ENCODE data around the gene ZNF669.

ZNF669 gene

DNA sequence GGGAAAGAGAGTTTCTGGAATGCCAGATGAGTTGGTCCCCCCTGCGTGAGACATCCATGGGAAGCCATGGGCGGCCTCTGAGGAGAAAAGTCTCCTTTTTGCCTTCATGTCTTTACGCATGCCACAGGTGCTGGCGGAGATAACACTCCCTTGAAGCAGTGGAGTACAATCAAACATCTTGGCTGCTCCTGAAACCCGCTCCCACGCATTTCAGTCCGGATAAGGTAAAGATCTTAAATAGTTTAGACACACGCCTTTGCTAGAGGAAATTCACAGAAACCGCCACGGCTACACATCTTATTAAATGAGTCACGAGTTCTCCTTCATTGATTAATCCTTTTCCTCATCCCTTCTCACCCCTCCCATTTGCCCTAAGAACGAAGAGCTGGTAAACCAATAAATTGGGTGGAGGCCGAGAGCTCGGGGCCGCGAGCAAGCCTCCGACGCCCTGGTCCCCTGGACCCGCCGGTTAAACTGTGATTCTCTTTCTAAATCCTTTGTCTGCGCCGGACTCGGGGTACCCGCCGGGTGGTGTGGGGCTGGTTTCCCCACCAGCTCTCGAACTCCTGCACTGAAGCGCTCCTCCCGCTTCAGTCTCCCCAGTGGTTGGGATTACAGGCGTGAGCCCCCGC, 6.6 kb upstream of the ZNF669 start:
- DNase-seq = peak; percentile 28

DNA sequence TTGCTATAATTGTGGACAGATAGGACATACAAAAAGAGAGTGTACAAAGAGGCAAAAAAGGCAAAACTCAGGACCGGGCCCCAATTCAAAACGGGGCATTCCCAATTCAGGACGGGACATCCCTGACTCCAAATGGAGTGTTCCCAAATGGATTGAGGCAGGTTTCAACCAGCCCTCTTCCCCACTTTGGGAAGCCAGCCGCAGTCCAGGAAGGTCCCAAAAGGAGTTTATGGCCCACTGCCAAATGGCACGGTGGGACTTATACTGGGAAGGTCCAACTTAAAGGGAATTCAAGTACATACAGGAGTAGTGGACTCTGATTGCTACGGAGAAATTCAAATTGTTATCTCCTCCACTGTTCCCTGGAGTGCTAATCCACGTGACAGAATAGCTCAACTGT, 3.5 kb upstream of the ZNF669 start:
- DNase-seq = no peak

DNA sequence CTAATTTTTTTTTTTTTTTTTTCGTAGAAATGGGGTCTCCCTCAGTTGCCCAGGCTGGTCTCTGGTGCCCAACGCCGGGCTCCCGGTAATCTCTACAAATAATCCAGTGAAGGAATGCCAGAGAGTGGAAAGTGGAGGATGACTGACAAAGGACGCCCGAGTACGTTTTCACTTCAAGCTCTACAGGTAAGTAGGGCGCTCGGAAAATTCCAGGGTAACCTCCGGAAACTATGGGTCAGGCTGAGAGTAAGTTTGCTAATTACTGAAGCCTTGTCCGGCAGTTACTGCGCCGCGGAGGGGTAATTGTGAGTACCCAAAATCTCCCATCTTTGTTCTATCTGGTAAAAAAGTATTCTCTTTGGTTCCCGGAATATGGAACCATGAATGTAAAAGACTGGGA, 1.8 kb upstream of the ZNF669 start:
- DNase-seq = no peak

DNA sequence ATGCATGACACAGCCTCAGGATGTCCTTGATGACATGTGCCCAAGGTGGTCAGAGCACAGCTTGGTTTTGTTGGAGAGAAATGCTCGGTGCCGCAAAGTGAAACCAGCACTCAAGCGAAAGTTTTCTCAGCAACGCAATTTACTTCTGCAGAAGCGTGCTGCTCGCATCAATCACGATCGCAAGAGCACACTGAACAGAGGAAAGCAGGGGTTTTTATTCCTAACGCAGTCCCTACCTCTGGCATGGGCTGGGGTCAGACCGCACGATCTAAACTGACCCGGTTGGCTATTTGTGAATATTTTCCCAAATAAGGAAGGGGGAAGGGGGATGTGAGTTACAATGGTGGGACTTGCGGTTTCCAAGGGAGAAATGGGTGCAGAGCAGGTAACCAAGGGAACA, 809 bp upstream of the ZNF669 start:
- DNase-seq = no peak

DNA sequence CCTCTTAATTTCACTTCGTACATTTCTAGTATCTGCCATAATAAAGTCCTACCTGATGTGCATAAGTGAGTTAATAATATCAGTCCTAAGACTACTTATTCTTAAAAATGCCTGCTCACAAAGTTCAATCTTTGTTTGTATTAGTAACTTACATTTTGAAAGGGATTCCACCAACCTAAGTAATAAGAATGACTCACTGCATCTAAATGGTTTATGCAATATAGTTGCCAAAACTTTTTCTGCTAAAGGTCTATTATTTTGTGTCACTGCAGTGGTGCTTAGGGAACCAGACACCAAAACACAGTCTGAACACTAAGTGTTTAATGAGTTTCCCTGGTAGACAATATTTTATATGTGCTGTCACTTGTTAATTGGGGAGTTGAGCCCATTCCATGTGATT, 1.8 kb downstream of the ZNF669 start:
- DNase-seq = no peak

DNA sequence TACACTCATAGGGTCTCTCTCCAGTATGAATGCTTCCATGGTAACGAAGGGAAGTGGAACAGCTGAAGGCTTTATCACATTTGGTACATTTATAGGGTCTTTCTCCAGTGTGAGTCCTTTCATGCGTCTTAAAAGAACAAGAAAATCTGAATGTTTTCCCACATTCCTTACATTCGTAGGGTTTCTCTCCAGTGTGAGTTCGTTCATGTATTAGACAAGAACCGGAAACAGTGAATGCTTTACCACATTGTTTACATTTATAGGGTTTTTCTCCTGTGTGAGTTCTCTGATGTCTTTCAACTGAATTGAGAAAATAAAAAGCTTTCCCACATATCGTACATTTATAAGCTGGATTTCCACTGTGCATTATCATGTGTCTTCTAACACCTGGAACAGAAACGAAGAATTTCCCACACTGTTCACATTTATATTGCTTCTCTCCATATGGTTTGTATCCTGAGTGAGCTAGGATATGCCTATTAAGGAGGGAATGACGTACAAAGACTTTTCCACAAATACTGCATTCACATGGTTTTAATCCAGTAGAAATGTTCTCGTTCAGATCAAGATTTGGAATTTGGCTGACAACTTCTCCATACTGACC, 3.4 kb downstream of the ZNF669 start:
- no peak for DNase-seq

DNA sequence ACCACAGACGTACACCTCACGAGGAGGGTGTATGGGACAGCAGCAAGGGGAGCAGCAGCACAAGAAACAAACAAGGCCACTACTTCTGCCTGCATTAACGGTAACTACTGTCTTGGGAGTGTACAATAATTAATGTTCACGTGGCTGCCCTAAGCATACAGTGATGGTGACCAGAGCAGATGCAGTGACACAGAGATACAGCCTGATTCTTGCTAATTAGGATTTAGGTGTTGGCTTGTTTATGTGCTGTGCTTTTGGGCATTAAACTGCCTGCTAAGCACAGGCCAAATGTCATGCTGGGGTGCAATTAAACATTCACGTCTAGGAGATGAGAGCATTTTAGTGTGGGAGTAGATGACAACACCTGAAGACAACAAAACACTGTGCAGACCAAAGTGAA, 7.2 kb downstream of the ZNF669 start:
- no peak for DNase-seq

DNA sequence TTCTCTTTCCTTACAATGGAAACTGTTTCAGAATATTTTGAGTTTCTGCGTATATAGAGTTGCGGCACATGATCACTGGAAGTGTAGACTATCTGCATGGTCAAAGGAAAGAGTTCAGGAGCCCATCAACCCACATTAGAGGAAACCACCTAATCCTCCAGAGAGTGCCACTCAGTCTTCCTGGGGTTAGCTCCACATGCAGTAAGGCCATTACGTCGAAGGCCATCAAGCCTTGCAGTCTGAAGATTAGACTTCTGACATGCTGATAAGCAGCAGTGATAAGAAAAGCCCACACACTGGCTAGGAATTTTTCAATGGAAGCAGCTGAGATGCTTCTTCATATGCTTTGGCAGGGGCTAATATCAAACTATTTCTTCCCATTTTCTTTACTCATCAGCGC, 7.6 kb downstream of the ZNF669 start:
- no peak for DNase-seq

DNA sequence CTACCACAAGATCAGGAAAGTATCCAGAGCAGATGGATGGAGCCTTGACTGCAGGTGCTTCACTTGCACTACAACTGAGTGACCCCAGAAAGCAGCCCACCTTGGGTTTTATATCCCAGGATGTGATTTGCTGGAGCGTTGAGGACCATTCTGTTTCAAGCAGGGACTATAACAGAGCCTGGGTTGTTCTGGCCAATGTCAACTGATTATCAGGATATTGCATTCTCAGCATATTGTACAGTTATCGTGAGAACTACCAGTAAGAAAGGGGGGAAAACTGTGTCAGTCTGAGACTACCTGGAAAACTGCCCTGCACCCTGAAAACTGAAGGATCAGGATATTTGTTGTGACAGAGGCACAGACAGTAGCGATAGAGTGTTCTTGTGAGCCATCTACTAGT, 8.0 kb downstream of the ZNF669 start:
- no peak for DNase-seq

DNA sequence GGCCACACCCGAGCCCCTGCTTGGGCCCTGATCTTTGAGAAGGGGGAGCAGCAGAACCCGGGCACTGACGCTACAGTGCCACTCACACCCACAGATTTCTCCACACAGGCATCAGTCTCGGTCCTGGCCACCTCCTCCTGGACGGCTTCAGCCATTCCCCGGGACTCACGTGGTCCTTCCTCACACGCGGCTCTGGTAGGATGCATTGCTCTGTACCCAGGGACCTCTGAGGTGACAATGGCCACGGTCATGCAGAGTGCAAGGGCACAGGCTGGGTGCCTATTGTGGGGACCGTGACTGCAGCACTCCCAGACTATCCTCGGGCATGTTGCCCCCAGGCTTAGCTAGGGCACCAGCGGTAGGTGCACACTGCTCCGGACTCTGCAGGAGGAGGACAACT, 13.7 kb downstream of the ZNF669 start:
- no peak for DNase-seq

DNA sequence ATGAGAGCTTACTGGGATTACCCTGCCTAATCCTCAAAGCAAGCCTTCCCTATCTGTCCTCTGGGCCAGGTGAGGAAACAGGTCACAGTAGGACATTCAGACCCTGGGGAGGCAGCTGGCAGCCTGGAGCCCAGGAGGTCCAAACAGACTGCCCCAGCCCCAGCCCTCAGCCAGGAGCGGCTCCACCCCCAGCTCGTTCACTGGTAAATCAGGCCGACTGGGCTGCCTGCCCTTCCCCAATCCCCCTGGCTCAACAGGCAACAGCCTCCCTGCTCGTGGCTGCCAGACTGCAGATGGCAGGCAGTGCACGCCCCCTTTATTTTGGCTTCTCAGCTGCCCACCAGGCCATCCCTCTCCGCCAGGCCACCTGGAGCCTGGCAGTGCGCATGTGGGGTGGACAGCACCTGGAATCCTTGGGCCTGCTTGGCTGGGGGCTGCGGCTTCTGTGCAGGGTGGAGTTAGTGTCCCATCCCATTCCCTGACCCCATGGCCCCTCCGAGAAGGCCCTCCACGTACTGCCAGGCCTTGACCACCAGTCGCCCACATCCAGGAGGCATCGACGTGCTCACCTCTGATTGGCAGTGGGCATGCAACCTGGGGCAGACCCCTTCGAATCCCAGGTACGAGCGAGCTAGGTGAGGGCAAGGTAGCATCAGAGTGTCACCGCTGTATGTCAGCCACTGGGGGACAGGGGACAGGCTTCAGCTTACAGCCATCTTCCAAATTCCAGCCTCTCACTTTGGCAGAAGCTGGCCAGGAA, 14.4 kb downstream of the ZNF669 start:
- DNase-seq = no peak

DNA sequence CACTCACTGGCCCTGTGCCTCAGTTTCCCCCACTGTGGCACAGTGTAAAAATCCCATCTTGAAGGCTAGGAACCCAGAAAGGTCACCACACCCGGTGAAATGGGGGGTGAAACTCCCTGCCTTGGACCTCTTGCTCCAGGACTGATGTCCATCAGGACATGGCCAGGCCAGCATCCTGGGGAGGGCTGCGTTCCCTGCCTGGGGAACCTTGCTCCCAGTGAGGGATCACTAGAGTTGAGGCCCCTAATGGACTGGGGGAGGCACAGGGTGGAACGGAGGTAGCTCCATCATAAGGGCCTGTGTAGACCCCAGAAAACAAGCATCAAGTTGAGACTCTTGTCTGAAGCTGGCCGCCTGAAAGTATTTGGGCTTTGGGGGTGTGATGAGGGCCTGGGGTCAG, 15.2 kb downstream of the ZNF669 start:
- no peak for DNase-seq

DNA sequence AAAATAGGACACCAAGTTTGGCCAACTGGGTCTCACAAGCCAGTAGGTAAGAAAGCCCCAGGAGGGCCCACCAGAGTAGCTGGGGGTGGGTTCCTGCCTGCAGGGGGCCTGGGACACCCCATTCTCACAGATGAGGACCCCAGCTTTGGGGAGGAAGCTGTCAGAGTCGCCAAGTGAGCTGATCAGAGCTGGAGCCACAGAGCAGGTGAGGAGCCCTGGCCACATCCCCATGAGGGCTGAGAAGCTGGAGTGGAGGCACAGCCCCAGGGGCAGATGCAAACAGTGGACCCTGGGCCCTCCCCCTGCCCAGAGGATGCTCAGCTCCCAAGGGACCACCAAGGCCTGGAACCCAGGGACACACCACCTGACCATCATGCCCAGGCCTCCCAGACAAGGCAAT, 16.9 kb downstream of the ZNF669 start:
- DNase-seq = no peak

DNA sequence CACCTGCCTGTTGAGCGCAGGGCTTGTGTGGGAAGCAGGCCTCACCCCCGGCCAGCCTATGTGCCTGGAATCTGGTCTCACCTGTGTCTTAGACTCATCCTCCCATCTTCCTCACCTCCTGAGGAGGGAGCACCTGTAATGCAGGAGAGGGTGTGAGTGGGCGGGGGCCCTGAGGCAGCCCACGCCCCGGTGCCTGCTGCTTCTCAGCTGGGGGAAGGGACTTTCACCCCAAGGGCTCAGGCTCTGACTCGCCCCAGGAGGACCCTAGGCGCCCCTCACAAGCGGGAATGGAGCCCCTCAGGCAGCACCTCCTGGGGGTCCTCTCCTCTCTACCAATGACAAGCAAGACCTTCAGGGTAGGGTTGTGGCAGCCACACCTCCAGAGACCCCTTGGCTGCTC, 18.8 kb downstream of the ZNF669 start:
- no peak for DNase-seq

DNA sequence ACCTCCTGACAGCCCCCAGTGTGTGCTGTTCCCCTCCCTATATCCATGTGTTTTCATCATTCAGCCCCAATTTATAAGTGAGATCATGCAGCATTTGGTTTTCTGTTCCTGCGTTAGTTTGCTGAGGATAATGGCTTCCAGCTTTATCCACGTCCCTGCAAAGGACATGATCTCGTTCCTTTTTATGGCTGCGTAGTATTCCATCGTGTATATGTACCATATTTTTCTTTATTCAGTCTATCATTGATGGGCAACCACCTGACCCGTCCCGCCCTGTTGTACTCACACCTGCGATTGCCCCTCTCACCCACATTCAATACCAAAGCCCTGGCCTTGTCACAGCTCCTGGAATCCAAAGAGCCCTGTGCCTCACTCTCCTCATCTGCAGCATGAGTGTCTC, 19.4 kb downstream of the ZNF669 start:
- no peak for DNase-seq

DNA sequence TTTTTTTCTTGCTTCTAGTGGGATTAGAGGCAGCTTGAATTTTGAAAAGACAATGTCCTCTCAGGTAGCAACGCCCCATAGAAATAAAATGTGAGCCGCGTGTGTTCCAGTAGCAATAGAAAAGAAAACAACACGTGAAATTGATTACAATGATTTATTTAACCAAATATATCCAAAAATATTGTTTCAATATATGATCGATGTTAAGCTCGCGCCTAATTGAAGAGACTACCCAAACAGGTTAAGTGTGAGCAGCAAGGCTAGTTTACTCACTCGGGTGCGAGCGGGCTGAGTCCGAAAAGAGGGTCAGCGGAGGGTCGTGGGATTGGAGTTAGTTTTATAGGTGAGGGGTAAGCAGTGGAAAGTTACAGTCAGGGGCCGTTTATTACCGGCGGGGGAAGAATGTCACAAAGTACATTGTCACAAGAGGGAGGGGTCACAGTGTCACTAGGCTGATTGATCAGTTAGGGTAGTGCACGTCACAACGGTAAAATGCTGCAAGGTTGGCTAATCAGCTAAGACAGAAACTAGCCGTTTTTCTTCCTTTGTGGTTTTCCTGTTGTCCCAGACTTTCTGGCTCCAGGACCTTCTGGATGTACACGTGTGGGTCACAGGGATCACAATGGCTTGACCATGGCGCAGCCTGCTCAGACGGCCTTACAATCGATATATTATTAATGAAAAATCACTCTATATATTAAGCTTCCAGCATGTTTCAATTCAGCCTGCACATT, 24.8 kb downstream of the ZNF669 start:
- DNase-seq = no peak

DNA sequence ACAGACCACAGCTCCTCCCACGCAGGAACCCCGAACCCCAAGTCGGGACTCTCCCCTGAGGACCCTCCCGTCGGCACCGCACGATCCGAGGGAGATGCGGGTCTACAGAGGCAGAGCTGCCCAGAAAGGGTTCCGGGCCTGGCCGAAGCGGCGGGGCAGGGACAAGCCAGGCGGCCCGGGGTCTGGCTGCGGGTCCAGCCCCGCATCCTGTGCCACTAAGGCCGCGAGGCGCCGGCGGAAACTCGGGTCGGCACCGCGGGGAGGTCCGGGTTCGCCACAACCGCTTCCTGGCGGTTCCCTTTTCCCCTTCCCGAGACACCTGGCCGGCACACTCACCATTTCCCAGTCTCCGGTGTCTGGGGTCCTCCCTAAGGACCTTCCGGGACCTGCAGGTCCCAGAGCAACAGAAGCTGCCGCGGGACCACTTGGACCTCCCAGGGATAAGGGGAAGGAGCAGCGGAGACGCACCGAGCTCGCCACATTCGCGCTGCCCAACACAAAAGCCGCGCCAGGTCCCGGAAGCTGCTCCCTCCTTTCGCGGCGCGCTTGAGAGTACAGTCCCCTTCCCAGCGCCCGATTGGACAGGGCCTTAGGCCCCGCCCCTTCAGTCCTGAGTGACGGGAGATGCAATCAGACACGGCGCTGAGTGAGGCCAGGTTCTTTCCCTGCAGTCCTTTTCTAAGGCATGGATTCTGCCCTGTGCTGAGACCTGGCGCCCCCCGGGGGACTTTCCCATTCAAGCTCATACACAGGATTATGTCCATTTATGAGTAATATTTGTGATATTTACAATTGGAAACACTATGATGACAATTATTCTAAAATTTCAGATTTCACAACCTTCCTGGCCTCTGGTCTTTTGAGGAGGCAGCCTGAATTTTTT, 25.7 kb downstream of the ZNF669 start, which contains the start of gene ZNF670:
Gene ZNF670, minus strand, starts transcription at position 554 of the 883 bp plus-strand sequence. Its CDS starts 215 bp downstream, at position 339.
- peak; percentile 88 for DNase-seq

DNA sequence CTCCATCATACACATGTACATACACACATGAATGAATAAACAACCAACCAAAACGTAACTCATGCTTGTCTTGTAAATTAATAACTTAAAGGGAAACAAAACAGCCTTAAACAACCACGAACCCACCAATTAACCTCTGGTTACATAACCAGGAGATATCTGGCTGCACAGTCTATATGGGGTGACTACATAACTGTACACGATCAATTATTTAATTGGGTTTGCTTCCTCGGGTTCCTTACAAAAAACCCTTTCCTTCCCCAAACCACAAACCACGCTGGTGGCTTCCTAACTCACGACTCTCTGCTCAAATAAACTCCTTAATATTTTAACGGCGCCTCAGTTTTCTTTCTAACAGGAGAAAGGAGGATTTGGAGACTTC, 26.3 kb downstream of the ZNF669 start:
- DNase-seq = no peak

DNA sequence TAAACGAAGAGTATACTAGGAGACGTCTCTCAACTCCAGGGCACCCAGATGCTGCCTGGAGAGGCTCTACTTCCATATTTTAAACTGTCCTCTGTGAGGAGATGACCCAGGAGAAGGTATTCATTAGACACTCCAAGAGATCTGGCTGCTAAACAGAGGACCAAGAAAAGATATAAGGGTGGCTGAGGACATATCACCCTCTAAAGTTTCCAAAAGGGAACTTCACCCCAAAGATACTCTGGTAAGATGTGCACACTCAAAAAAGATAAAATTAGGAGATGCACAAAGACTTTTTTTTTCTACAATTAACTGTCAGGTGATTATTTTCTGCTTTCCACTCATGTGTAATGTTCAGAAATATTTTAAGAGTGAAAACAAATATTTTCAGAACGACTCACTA, 26.9 kb downstream of the ZNF669 start:
- peak; percentile 16 for DNase-seq

DNA sequence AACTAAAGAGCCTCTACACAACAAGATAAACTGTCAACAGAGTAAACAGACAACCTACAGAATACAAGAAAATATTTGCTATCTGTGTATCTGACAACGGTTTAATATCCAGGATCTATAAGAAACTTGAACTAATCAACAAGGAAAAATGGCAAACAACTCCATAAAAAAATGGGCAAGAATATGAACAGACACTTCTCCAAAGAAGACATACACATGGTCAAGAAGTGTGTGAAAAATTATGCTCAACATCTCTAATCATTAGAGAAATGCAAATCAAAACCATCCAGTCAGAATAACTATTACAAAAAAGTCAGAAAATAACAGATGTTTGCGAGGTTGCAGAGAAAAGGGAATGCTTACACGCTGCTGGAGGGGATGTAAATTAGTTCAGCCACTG, 33.5 kb downstream of the ZNF669 start:
- no peak for DNase-seq

DNA sequence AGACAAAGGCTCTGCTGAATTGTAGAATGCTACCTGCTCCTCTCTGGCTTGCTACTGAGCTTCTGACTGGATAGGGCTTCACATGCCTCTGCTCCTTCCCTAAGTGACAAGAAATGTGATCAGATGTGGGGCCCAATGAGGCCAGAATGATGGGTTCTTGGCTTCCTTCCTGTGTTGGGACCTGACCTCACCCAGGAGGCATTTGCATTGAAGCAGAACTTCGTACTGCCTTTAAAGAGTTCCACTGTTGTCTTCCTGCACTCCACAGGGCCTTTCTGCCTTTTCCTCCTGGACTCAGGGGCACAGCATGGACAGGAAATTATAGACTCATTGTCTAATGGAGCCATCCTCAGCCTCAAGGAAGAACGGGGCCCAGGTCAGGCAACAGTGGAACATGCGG, 39.9 kb downstream of the ZNF669 start:
- no peak for DNase-seq

DNA sequence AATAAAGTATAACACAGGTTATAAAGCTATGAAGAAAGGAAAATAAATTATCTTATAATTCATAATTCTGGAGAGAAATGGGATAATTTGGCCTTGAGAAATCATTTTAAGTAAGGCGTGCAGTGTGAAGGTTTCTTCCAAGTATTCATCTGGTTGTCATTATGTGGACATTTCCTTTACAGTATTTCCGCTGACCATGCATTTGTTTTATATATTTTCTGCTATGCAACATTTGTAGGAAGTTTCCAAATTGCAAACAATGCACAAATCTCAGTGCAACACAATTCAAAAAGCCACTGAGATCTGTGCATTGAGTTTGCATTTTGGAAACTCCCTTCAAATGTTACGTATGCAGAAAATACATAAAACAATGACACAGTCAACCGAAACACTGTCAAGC, 43.4 kb downstream of the ZNF669 start:
- DNase-seq = no peak

DNA sequence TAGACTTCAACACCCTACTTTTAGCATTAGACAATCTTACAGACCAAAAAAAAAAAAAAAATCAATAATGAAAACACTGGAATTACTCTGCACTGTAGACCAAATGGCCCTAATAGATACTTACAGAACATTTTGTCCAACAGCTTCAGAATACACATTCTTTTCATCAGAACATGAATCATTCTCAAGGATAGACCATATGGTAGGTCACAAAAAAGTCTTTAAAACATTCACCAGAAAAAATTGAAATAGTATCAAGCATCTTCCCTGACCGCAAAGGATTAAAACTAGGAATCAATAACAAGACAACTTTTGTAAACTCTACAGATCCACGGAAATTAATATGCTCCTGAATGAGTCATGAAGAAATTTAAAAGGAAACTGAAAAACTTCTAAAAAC, 48.1 kb downstream of the ZNF669 start:
- no peak for DNase-seq
